Activated CD4-positive, alpha-beta T cell treated with anti-CD3 and anti-CD28 coated beads, Interleukin-2, amount 10 ng/mL, durations not matched to agents 24 days and 14 days (primary cell): ENCODE data around the gene INO80E. TPM values are rescaled to one million over a fixed set of nuclear protein-coding genes. Genes with fewer than 3 reads are reported as not detected.
"Not testable (repeated sequence)": the region's sequence is repeated elsewhere in the genome, so short reads cannot be mapped to it uniquely, and the experiment has no call there.

ENCODE experiments used
- DNase-seq: peaks from one replicate; pipeline ENCODE4 v3.0.0; 2022
- H3K27ac Mint-ChIP-seq: one replicate; pipeline ENCODE4 v1.8.0; 2022; ENCODE audit warnings: mild to moderate bottlenecking, mixed read lengths
- H3K27me3 Mint-ChIP-seq: one replicate; pipeline ENCODE4 v1.8.0; 2022; ENCODE audit warnings: mixed read lengths
- H3K36me3 Mint-ChIP-seq: one replicate; pipeline ENCODE4 v1.8.0; 2022; ENCODE audit warnings: low read depth, mild to moderate bottlenecking, mixed read lengths
- H3K4me1 Mint-ChIP-seq: one replicate; pipeline ENCODE4 v1.8.0; 2021; ENCODE audit warnings: mixed read lengths
- H3K4me3 Mint-ChIP-seq: one replicate; pipeline ENCODE4 v1.8.0; 2022; ENCODE audit warnings: mild to moderate bottlenecking, moderate library complexity, mixed read lengths
- H3K9me3 Mint-ChIP-seq: one replicate; pipeline ENCODE4 v1.8.0; 2021; ENCODE audit warnings: mixed read lengths
- intact Hi-C: fragments of 100-400 bp; cut with micrococcal nuclease; formaldehyde crosslinking; loops from one replicate; pipeline ENCODE4 v1.15.1; 2023
- total RNA-seq: library from RNA; stranded (reverse); gene quantifications from 2 replicates; pipeline ENCODE4 v1.2.3, GENCODE V29; 2022

Gene INO80E, protein sequence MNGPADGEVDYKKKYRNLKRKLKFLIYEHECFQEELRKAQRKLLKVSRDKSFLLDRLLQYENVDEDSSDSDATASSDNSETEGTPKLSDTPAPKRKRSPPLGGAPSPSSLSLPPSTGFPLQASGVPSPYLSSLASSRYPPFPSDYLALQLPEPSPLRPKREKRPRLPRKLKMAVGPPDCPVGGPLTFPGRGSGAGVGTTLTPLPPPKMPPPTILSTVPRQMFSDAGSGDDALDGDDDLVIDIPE
- total RNA-seq = 129 and 133 TPM in 2 replicates

DNA sequence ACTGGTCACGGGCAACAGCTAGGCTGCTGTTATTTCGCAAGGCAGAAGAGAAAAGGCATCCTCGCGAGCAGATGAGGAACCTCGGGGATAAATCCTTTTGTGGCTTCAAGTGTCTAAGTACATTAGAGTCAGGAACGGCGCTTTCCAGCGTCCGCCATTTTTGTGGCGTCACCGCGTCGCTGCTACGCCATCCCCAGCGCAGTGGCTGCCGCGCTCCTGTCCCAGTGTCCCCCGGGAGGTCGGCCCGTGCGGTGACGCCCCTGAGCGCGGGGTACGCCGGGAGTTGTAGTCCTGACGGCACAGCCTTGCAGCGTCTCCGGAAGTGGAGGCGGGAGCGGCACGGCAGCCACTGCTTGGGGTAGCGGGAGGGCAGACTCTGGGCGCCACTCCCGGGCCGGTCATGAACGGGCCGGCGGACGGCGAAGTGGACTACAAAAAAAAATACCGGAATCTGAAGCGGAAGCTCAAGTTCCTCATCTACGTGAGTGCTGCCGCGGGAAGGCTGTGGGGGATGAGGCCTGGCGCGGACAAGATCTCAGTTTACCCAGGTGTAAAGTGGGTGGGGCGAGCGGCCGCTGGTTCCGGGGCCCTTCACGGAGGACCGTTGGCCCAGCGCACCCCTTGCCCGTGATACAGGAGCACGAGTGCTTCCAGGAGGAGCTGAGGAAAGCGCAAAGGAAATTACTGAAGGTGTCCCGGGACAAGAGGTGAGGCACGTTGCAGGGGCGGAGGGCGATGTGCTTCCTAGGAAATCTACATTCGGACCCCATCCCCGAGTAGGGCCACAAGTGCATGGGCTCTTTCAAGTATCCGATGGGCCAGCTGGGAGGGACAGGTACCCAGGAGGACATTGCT, at the start of gene INO80E:
Gene INO80E, plus strand, starts transcription at position 331 of the 855 bp plus-strand sequence. Its CDS starts 70 bp downstream, at position 401.
- Mint-ChIP-seq H3K27me3 (no peaks in the 10 kb centered on the region), H3K4me1 (peaks cover 26% of the 10 kb centered on the region), H3K27ac (peak within 1 kb of the TSS; percentile 98), H3K9me3 (no peaks in the 10 kb centered on the region), H3K36me3 (peaks cover 50% of the 10 kb centered on the region), H3K4me3 (peak within 1 kb of the TSS; percentile 95)
- intact Hi-C loops = loop anchor here (1.0 to 10.0 kb wide), 12 partner anchors 23 to 1174 kb away; partner anchors contain the start of genes ALDOA, ATXN2L, CDIPT and FBRS
- DNase-seq = peak; percentile 100

- H3K27ac Mint-ChIP-seq = no peak overlapping the region
- H3K4me1 Mint-ChIP-seq = peaks cover 4% of the 10 kb centered on the region
- intact Hi-C loops = no loop called here
- DNase-seq = no peak
- H3K27me3 Mint-ChIP-seq = peaks cover 6% of the 10 kb centered on the region
- no peaks in the 10 kb centered on the region for H3K36me3 Mint-ChIP-seq
- H3K4me3 Mint-ChIP-seq = no peak overlapping the region
- peaks cover 3% of the 10 kb centered on the region for H3K9me3 Mint-ChIP-seq
Measured at GRCh38 chr16:29947897-29948296, 48.1 kb upstream of the INO80E start.

GRCh38 chr16:29950806-29951461, 45.1 kb upstream of the INO80E start:
- no peak overlapping the region for H3K4me3 Mint-ChIP-seq
- H3K4me1 Mint-ChIP-seq = no peaks in the 10 kb centered on the region

DNA sequence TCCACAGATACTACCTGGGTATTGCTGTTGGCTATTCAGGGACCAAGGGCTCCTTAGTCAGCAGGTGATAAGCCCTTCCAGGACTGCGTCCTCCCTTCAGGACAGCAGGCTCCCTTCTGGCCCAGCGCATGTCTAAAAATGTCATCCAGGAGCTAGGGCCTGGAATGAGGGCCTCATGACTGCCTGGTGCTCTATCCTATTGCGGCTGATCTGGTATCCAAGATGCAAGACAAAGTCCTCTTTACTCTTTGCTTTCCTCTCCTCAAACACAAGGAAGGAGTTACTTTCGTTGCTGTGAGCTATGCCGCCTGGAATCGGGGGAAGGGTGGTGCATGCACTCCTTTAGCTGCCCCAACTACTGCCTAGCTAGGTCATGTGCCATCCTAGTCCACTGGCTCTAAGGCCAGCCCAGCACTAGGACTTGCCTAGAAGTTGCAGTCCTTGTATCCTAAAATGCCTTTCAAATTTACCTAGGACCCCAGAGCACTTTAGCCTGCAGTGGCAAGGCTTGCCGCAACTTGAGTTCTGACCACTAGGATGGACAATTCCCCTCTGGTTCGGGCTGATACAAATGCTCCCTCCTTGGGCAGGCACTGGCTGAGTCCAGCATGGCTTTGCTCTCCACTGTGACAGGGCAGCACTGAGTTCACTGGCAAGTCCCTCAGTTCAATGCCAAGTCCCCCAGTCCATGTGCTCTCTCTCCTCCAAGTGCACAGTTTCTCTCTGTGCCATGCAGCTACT, 44.2 kb upstream of the INO80E start:
- no peak for DNase-seq
- H3K4me1 Mint-ChIP-seq = no peaks in the 10 kb centered on the region
- no peak overlapping the region for H3K4me3 Mint-ChIP-seq
- H3K27ac Mint-ChIP-seq = no peak overlapping the region
- H3K36me3 Mint-ChIP-seq = no peaks in the 10 kb centered on the region
- intact Hi-C loops = no loop called here
- H3K9me3 Mint-ChIP-seq = peaks cover 3% of the 10 kb centered on the region
- H3K27me3 Mint-ChIP-seq = peaks cover 5% of the 10 kb centered on the region

More at GRCh38 chr16:29950806-29951461, 45.1 kb upstream of the INO80E start:
- DNase-seq = no peak
- peaks cover 5% of the 10 kb centered on the region for H3K27me3 Mint-ChIP-seq
- H3K36me3 Mint-ChIP-seq = no peaks in the 10 kb centered on the region
- no peak overlapping the region for H3K27ac Mint-ChIP-seq
- intact Hi-C loops = no loop called here
- peaks cover 3% of the 10 kb centered on the region for H3K9me3 Mint-ChIP-seq

- no peak overlapping the region for H3K27ac Mint-ChIP-seq
- intact Hi-C loops = no loop called here
- peaks cover 2% of the 10 kb centered on the region for H3K36me3 Mint-ChIP-seq
Measured at GRCh38 chr16:29958756-29959155, 37.3 kb upstream of the INO80E start.

GRCh38 chr16:29959293-29959692, 36.7 kb upstream of the INO80E start:
- Mint-ChIP-seq H3K4me3 (no peak overlapping the region), H3K36me3 (peaks cover 2% of the 10 kb centered on the region), H3K27ac (no peak overlapping the region)

More at GRCh38 chr16:29958756-29959155, 37.3 kb upstream of the INO80E start:
- H3K9me3 Mint-ChIP-seq = no peaks in the 10 kb centered on the region
- no peak for DNase-seq
- H3K27me3 Mint-ChIP-seq = peaks cover 5% of the 10 kb centered on the region
- H3K4me1 Mint-ChIP-seq = peaks cover 14% of the 10 kb centered on the region
- no peak overlapping the region for H3K4me3 Mint-ChIP-seq

GRCh38 chr16:29959821-29960220, 36.2 kb upstream of the INO80E start:
- peaks cover 14% of the 10 kb centered on the region for H3K4me1 Mint-ChIP-seq
- H3K4me3 Mint-ChIP-seq, H3K9me3 Mint-ChIP-seq, H3K36me3 Mint-ChIP-seq, H3K27me3 Mint-ChIP-seq, intact Hi-C loops, H3K27ac Mint-ChIP-seq, DNase-seq: not testable (repeated sequence)

More at GRCh38 chr16:29959293-29959692, 36.7 kb upstream of the INO80E start:
- DNase-seq = no peak
- H3K9me3 Mint-ChIP-seq = no peaks in the 10 kb centered on the region
- intact Hi-C loops = no loop called here
- peaks cover 3% of the 10 kb centered on the region for H3K27me3 Mint-ChIP-seq
- peaks cover 14% of the 10 kb centered on the region for H3K4me1 Mint-ChIP-seq

GRCh38 chr16:29961127-29961478, 34.9 kb upstream of the INO80E start:
- no peaks in the 10 kb centered on the region for H3K27me3 Mint-ChIP-seq
- no peak for DNase-seq
- intact Hi-C loops = loop anchor here (1.0 kb wide), 1 partner anchor 36 kb away; no protein-coding TSS in a partner anchor
- peaks cover 9% of the 10 kb centered on the region for H3K36me3 Mint-ChIP-seq
- peak overlapping the region; percentile 83 for H3K27ac Mint-ChIP-seq
- H3K4me1 Mint-ChIP-seq = peaks cover 15% of the 10 kb centered on the region
- no peaks in the 10 kb centered on the region for H3K9me3 Mint-ChIP-seq
- H3K4me3 Mint-ChIP-seq = peak overlapping the region; percentile 92

DNA sequence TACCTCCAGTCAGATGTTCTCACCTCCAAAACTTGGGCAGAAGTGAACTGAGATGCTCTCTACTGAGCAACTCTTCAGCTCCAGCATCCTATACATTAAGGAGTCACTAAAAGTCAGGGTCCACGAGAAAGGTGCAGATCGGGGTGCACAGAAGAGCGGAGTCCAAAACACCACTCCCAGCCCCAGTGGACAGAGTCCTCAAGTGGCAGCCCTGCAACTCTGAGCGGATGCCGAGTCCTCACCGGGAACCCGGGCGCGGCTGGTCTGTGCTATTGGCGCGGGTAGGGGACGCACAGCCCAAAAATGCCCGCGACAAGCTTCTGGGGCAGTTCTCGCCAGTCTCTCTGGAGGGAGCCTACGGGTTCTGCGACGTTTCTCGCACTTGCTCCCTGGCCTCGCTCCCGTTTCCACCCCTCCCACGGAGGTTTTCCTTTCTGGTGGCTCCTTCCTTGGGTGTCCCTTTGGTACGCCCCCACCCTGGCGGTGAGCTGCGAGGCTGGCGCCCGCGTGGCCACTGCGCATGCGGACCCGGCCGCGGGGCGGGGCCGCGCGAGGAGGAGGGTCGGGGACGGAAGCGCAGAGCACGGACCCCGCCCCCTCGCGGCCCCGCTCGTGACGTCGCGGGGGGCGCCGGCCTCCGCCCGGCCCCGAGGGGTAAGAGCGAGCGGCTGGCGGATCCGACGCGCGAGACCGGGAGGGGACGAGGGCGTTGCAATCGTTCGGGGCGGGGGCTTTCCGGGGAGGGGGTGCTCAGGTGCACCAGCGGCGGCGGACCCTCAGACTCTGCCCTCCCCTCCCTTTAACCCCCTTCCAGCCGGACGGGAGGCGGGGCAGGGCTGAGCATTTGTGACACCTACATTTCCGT, 34.3 kb upstream of the INO80E start, which contains the start of gene TMEM219:
Gene TMEM219, plus strand, starts transcription at position 601 of the 865 bp plus-strand sequence. CDS start 1,065 bp downstream, outside the sequence.
- Mint-ChIP-seq H3K9me3 (no peaks in the 10 kb centered on the region), H3K4me3 (peak within 1 kb of the TSS; percentile 92), H3K36me3 (peaks cover 10% of the 10 kb centered on the region), H3K27ac (peak within 1 kb of the TSS; percentile 87), H3K4me1 (peaks cover 15% of the 10 kb centered on the region), H3K27me3 (no peaks in the 10 kb centered on the region)
- intact Hi-C loops = loop anchor here (1.0 kb wide), 3 partner anchors 12 to 36 kb away; partner anchors contain the start of genes INO80E and TAOK2
- peak; percentile 99 for DNase-seq

- no peaks in the 10 kb centered on the region for H3K27me3 Mint-ChIP-seq
- H3K36me3 Mint-ChIP-seq = peaks cover 10% of the 10 kb centered on the region
- H3K4me3 Mint-ChIP-seq = peak overlapping the region; percentile 92
- DNase-seq = no peak
- intact Hi-C loops = loop anchor here (1.0 kb wide), 2 partner anchors 11 to 34 kb away; partner anchors contain the start of genes INO80E and TAOK2
- H3K27ac Mint-ChIP-seq = peak overlapping the region; percentile 87
- H3K9me3 Mint-ChIP-seq = no peaks in the 10 kb centered on the region
- peaks cover 15% of the 10 kb centered on the region for H3K4me1 Mint-ChIP-seq
Measured at GRCh38 chr16:29962344-29962994, 33.6 kb upstream of the INO80E start.

GRCh38 chr16:29963021-29963743, 32.9 kb upstream of the INO80E start:
- Mint-ChIP-seq H3K9me3 (no peaks in the 10 kb centered on the region), H3K27ac (peak overlapping the region; percentile 87), H3K27me3 (no peaks in the 10 kb centered on the region), H3K4me1 (peaks cover 15% of the 10 kb centered on the region), H3K36me3 (peaks cover 10% of the 10 kb centered on the region), H3K4me3 (peak overlapping the region; percentile 92)
- intact Hi-C loops = no loop called here
- DNase-seq = peak; percentile 64
